GM23338 (cell line): ENCODE measurements around the gene UBXN10. TPM values are rescaled to one million over a fixed set of nuclear protein-coding genes. Genes with fewer than 3 reads are reported as not detected.

Source experiments
- ATAC-seq: fragments of 200-7000 bp; cut with Tn5 transposase; 3 replicates; pipeline ENCODE4 v1.9.1; 2020
- DNase-seq: peaks from one replicate; pipeline ENCODE4 v3.0.0-alpha.2; 2015; ENCODE audit warnings: low spot score
- H2AFZ ChIP-seq: fragments of 200-600 bp; sonication (generic); 2 replicates; pipeline ENCODE4 v1.8.0; 2016; ENCODE audit warnings: antibody characterized with exemption, mild to moderate bottlenecking, moderate library complexity
- H3F3A ChIP-seq: fragments of 200-600 bp; sonication (generic); replicated peaks from 2 replicates; pipeline ENCODE4 v1.8.0; 2017; ENCODE audit warnings: antibody characterized with exemption, mixed run types, low read depth
- H3K27ac ChIP-seq: fragments of 200-600 bp; sonication (generic); 2 replicates; pipeline ENCODE4 v1.6.1; 2016; ENCODE audit warnings: low read depth
- H3K27me3 ChIP-seq: fragments of 200-600 bp; sonication (generic); 2 replicates; pipeline ENCODE4 v1.8.0; 2016; ENCODE audit warnings: mild to moderate bottlenecking, mixed run types, moderate library complexity; ENCODE audit not compliant: insufficient read depth
- H3K36me3 ChIP-seq: fragments of 200-600 bp; sonication (generic); 2 replicates; pipeline ENCODE4 v1.8.0; 2016; ENCODE audit warnings: mild to moderate bottlenecking; ENCODE audit not compliant: insufficient read depth
- H3K4me1 ChIP-seq: fragments of 200-600 bp; sonication (generic); 2 replicates; pipeline ENCODE4 v1.8.0; 2016; ENCODE audit warnings: mild to moderate bottlenecking, moderate library complexity; ENCODE audit not compliant: insufficient read depth
- H3K4me2 ChIP-seq: fragments of 200-600 bp; sonication (generic); 2 replicates; pipeline ENCODE4 v1.7.1; 2017; ENCODE audit warnings: mixed run types
- H3K4me3 ChIP-seq: fragments of 200-600 bp; sonication (generic); 2 replicates; pipeline ENCODE4 v1.6.1; 2016; ENCODE audit warnings: mixed run types
- H3K79me2 ChIP-seq: fragments of 200-600 bp; sonication (generic); replicated peaks from 2 replicates; pipeline ENCODE4 v1.8.0; 2017; ENCODE audit warnings: mild to moderate bottlenecking; ENCODE audit not compliant: insufficient read depth
- H3K9me2 ChIP-seq: fragments of 200-600 bp; sonication (generic); 2 replicates; pipeline ENCODE4 v1.8.0; 2017; ENCODE audit not compliant: insufficient read depth
- H4K20me1 ChIP-seq: fragments of 200-600 bp; sonication (generic); replicated peaks from 2 replicates; pipeline ENCODE4 v1.8.0; 2017; ENCODE audit warnings: mild to moderate bottlenecking; ENCODE audit not compliant: insufficient read depth
- H3K27ac Mint-ChIP-seq: 2 replicates; pipeline ENCODE4 v1.8.0; 2020; ENCODE audit warnings: inconsistent platforms, mild to moderate bottlenecking, moderate library complexity, mixed read lengths
- H3K27me3 Mint-ChIP-seq: 3 replicates; pipeline ENCODE4 v1.8.0; 2022; ENCODE audit warnings: low read depth, mild to moderate bottlenecking, moderate library complexity, mixed read lengths, inconsistent platforms; ENCODE audit not compliant: insufficient read depth, poor library complexity
- H3K36me3 Mint-ChIP-seq: 3 replicates; pipeline ENCODE4 v1.8.0; 2021; ENCODE audit warnings: low read depth, mild to moderate bottlenecking, inconsistent platforms, moderate library complexity, mixed read lengths
- H3K4me1 Mint-ChIP-seq: 3 replicates; pipeline ENCODE4 v1.8.0; 2020; ENCODE audit warnings: mild to moderate bottlenecking, inconsistent platforms, mixed read lengths
- H3K4me3 Mint-ChIP-seq: 3 replicates; pipeline ENCODE4 v1.8.0; 2021; ENCODE audit warnings: moderate library complexity, mild to moderate bottlenecking, inconsistent platforms, mixed read lengths
- H3K9me3 Mint-ChIP-seq: 3 replicates; pipeline ENCODE4 v1.8.0; 2020; ENCODE audit warnings: moderate library complexity, mild to moderate bottlenecking, inconsistent platforms, mixed read lengths
- CREB1 ChIP-seq: fragments of 250-450 bp; sonication (Bioruptor Pico); IDR thresholded peaks from 2 replicates; pipeline ENCODE4 v1.5.0; 2020; ENCODE audit warnings: low read depth, mild to moderate bottlenecking, moderate library complexity
- CTCF ChIP-seq, 2 experiments: fragments of 200-600 bp in 1 of 2; sonication (generic) in 1 of 2; conservative IDR thresholded peaks; 2 replicates each; pipeline versions ENCODE4 v1.5.1 to v1.6.1; 2016 to 2017; ENCODE audit warnings: antibody characterized with exemption in 2 of 2, low read depth in 2 of 2, mild to moderate bottlenecking in 2 of 2, moderate library complexity in 1 of 2
- ETS1 ChIP-seq: IDR thresholded peaks from 2 replicates; pipeline ENCODE4 v1.6.1; 2016; ENCODE audit warnings: antibody characterized with exemption
- EZH2 ChIP-seq: fragments of 200-600 bp; sonication (generic); IDR thresholded peaks from one replicate; pipeline ENCODE4 v1.8.0; 2017; ENCODE audit warnings: antibody characterized with exemption, mild to moderate bottlenecking, low read depth; ENCODE audit not compliant: unreplicated experiment
- EZH2phosphoT487 ChIP-seq: fragments of 200-600 bp; sonication (generic); IDR thresholded peaks from one replicate; pipeline ENCODE4 v1.8.1; 2018; ENCODE audit warnings: antibody characterized with exemption; ENCODE audit not compliant: unreplicated experiment
- JUNB ChIP-seq: IDR thresholded peaks from one replicate; pipeline ENCODE4 v1.6.1; 2016; ENCODE audit warnings: antibody characterized with exemption; ENCODE audit not compliant: unreplicated experiment
- NANOG ChIP-seq: IDR thresholded peaks from 2 replicates; pipeline ENCODE4 v1.6.1; 2016; ENCODE audit warnings: antibody characterized with exemption, borderline replicate concordance
- POLR2AphosphoS5 ChIP-seq: IDR thresholded peaks from 2 replicates; pipeline ENCODE4 v1.6.1; 2016; ENCODE audit warnings: antibody characterized with exemption, low read depth
- REST ChIP-seq: IDR thresholded peaks from one replicate; pipeline ENCODE4 v1.6.1; 2018; ENCODE audit warnings: antibody characterized with exemption; ENCODE audit not compliant: unreplicated experiment
- STAT1 ChIP-seq: IDR thresholded peaks from one replicate; pipeline ENCODE4 v1.6.1; 2016; ENCODE audit warnings: antibody characterized with exemption; ENCODE audit not compliant: unreplicated experiment
- ZNF114 ChIP-seq: fragments of 250-450 bp; sonication (Bioruptor Pico); IDR thresholded peaks from 2 replicates; pipeline ENCODE4 v1.5.0; 2020; ENCODE audit warnings: mild to moderate bottlenecking, moderate library complexity
- ZNF331 ChIP-seq: fragments of 250-450 bp; sonication (Bioruptor Pico); IDR thresholded peaks from 2 replicates; pipeline ENCODE4 v1.5.0; 2020; ENCODE audit warnings: low read depth, mild to moderate bottlenecking, moderate library complexity
- ZNF462 ChIP-seq: fragments of 250-450 bp; sonication (Bioruptor Pico); IDR thresholded peaks from 2 replicates; pipeline ENCODE4 v1.5.0; 2020; ENCODE audit warnings: mild to moderate bottlenecking, moderate library complexity
- polyA plus RNA-seq: library from polyadenylated mRNA; unstranded; fragments of >200 nt; fragmentation: Nextera tagmentation; extraction: Ambion mirVana; gene quantifications from 2 replicates; pipeline ENCODE4 v1.2.1, GENCODE V29; 2016
- total RNA-seq: library from RNA; depleted of rRNA; stranded (reverse); fragments of >200 nt; shearing (Covaris generic); gene quantifications from 2 replicates; pipeline ENCODE4 v1.2.3, GENCODE V29; 2014

The UBXN10 gene
- total and polyA plus RNA-seq, 2 experiments from 2014 or later = 0.27 to 0.69 TPM

- H3K4me1 Mint-ChIP-seq = peaks cover 16% of the 10 kb centered on the region
- peaks cover 21% of the 10 kb centered on the region for H3K9me3 Mint-ChIP-seq
- Histone ChIP-seq H3F3A (no peaks in the 10 kb centered on the region), H3K4me1 (peaks cover 3% of the 10 kb centered on the region; the same call in 1 of the 2 replicates), H3K9me2 (no peaks in the 10 kb centered on the region), H3K36me3 (no peaks in the 10 kb centered on the region), H3K4me3 (no peak overlapping the region), H3K4me2 (no peak overlapping the region), H3K79me2 (no peaks in the 10 kb centered on the region), H2AFZ (no peak overlapping the region), H3K27me3 (no peaks in the 10 kb centered on the region), H4K20me1 (no peaks in the 10 kb centered on the region), H3K27ac (no peak overlapping the region)
- TF ChIP-seq ZNF114 (CRISPR knock-in tag) (no peak), ZNF462 (CRISPR knock-in tag) (no peak), EZH2phosphoT487 (no peak), EZH2 (no peak), CTCF (conservative IDR thresholded peaks at IDR 0.05; ENCODE audit: low read depth in 2 of 2) (no peak), NANOG (no peak), STAT1 (no peak), REST (no peak), ZNF331 (CRISPR knock-in tag) (no peak), ETS1 (no peak), CREB1 (CRISPR knock-in tag) (no peak), JUNB (no peak), POLR2AphosphoS5 (no peak)
- ATAC-seq = no peak
- no peak overlapping the region; the same call in 2 of the 3 replicates for H3K4me3 Mint-ChIP-seq
- H3K27me3 Mint-ChIP-seq = peaks cover 8% of the 10 kb centered on the region
- H3K36me3 Mint-ChIP-seq = peaks cover 10% of the 10 kb centered on the region
- H3K27ac Mint-ChIP-seq = no peak overlapping the region
- no peak for DNase-seq
These were observed 18.8 kb upstream of the UBXN10 start for GRCh38 chr1:20167126-20167525.
